NCI-H2196 (cell line): ENCODE data around the gene ATG5.

Experiments
- DNase-seq: peaks from one replicate; lab custom pipeline; 2025; ENCODE audit not compliant: unreplicated experiment; lab: John Stamatoyannopoulos, UW

The ATG5 gene

GRCh38 chr6:106134906-106135634, 190.5 kb downstream of the ATG5 start:
- DNase-seq = no peak
